HG03025 (cell line): Measurements from ENCODE around the gene ENSA.
"Not testable (repeated sequence)": the region's sequence is repeated elsewhere in the genome, so short reads cannot be mapped to it uniquely, and the experiment has no call there.

Experiments
- ATAC-seq: cut with Tn5 transposase; IDR thresholded peaks from one replicate; pipeline ENCODE4 v1.9.1; 2021; ENCODE audit warnings: mild to moderate bottlenecking, moderate library complexity; ENCODE audit not compliant: unreplicated experiment, low FRiP score

The ENSA gene

GRCh38 chr1:150629115-150629928 is at the start of gene ENSA:
TSS of gene ENSA (minus strand) at chr1:150629612. CDS start at chr1:150629470, 142 bp downstream.
- peak; percentile 90 for ATAC-seq

GRCh38 chr1:150678988-150679387 is 49.6 kb upstream of the ENSA start:
- ATAC-seq, result no peak

GRCh38 chr1:150674881-150675280 is 45.5 kb upstream of the ENSA start:
- no peak for ATAC-seq

GRCh38 chr1:150663321-150663720 is 33.9 kb upstream of the ENSA start:
- no peak for ATAC-seq

GRCh38 chr1:150662811-150663210 is 33.4 kb upstream of the ENSA start:
- ATAC-seq, result no peak

- ATAC-seq, result no peak
Measured at GRCh38 chr1:150661156-150661555, 31.7 kb upstream of the ENSA start.

- no peak for ATAC-seq
Measured at GRCh38 chr1:150660584-150660983, 31.2 kb upstream of the ENSA start.

GRCh38 chr1:150657064-150657463 is 27.7 kb upstream of the ENSA start:
- not testable (repeated sequence) for ATAC-seq

GRCh38 chr1:150654635-150655034 is 25.2 kb upstream of the ENSA start:
- ATAC-seq, result not testable (repeated sequence)

GRCh38 chr1:150650193-150650592 is 20.8 kb upstream of the ENSA start:
- no peak for ATAC-seq

- ATAC-seq, result no peak
Measured at GRCh38 chr1:150649441-150650075, 20.1 kb upstream of the ENSA start.

GRCh38 chr1:150642296-150642695 is 12.9 kb upstream of the ENSA start:
- no peak for ATAC-seq

GRCh38 chr1:150641126-150641815 is 11.9 kb upstream of the ENSA start:
- ATAC-seq, result not testable (repeated sequence)

GRCh38 chr1:150638430-150638829 is 9.0 kb upstream of the ENSA start:
- not testable (repeated sequence) for ATAC-seq

- not testable (repeated sequence) for ATAC-seq
Measured at GRCh38 chr1:150634839-150635622, 5.6 kb upstream of the ENSA start.

- no peak for ATAC-seq
Measured at GRCh38 chr1:150628766-150629114, 672 bp downstream of the ENSA start.

- ATAC-seq, result no peak
Measured at GRCh38 chr1:150627826-150628410, 1.5 kb downstream of the ENSA start.

GRCh38 chr1:150626150-150626549 is 3.3 kb downstream of the ENSA start:
- ATAC-seq, result no peak

- ATAC-seq, result not testable (repeated sequence)
Measured at GRCh38 chr1:150624546-150624945, 4.9 kb downstream of the ENSA start.

GRCh38 chr1:150624134-150624533 is 5.3 kb downstream of the ENSA start:
- not testable (repeated sequence) for ATAC-seq
